Limb (tissue), 2 donors: Measurements from ENCODE around the gene PDSS2.
A peak's percentile ranks its signal among the peaks of the same experiment; 100 is the strongest.

ENCODE experiments used
- DNase-seq, 2 donors: peaks; one replicate each; pipeline ENCODE4 v3.0.0-alpha.2; 2016; ENCODE audit errors: extremely low spot score in 2 of 2

The PDSS2 gene, protein sequence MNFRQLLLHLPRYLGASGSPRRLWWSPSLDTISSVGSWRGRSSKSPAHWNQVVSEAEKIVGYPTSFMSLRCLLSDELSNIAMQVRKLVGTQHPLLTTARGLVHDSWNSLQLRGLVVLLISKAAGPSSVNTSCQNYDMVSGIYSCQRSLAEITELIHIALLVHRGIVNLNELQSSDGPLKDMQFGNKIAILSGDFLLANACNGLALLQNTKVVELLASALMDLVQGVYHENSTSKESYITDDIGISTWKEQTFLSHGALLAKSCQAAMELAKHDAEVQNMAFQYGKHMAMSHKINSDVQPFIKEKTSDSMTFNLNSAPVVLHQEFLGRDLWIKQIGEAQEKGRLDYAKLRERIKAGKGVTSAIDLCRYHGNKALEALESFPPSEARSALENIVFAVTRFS

DNA sequence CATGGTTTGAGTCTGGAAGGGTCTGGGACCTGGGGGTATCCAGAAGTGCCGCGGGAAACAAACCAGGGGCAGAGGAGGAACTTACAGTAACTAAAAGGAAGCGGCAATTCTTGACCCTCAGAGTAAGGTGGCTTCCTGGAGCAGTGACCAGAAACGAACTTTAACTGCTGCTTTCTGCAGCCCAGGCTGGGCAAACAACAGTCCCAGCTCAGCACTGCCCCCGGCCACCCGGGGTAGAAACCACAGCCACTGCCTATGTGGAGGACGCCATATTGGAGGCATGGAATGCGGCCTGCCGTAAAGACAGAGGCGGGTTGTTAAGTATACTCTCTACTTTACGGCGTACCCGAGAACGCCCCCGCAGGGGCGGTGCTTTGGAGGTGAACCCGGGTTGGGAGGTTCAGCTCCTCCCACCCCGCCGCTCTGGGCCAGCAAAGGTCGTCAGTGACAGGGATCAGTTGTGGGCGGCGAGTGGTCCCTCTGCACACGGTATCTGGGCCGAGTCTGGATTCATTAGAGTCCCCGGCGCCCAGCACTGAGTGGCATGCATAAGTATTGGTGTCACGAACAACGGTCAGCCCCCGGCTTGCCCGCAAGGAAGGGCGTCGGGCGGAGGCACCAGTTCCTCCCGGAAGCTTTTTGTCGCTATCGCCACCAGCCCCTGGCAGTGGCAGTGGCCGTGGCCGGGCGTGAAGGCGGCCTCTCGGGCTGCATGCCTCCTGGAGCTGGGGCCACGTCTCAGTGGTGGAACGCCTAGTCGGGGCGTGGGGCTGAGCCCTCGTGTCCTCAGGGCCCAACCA is at the start of gene PDSS2:
PDSS2 (minus strand) TSS at position 282 of the 800 bp plus-strand sequence; CDS start at position 3, 279 bp downstream.
- DNase-seq, result peak; percentile 95 to 98

- no peak for DNase-seq
These were observed 46.8 kb upstream of the PDSS2 start for GRCh38 chr6:107506145-107506544.

GRCh38 chr6:107504270-107505026 is 45.1 kb upstream of the PDSS2 start:
- no peak for DNase-seq

DNA sequence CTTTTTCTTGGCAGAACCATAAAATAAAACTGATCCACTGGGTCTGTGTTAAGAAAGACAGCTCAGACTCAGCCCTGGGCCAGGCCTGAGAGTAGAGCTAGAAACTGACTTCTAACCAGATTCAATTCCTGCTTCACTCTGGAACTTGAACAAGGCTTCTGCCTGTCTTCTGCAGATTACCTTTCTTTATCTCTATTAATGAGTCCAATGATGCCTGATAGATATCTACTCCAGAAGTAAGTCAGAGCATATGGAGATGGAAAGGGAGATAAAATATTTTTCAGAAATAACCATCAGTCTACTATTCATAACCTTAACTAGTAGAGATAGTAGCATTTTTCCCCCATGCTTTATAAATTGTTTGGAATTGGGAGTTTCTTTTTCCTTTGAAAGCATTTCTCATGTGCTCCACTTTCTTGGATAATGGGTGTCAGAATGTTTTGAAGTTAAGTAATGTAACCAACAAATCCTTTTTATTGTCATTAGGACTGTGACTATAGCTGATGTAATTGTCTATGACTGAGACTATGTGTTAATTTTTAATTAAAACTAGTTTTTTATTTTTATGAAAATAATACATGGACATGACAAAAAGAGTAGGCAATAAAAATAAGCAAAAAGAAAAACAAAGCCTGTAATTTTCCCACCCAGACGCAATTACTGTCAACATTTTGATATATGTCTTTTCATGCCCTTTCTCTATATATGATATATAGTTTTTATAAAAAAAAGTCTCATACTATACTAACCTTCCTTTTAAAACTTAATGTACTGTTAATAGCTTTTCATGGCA is 37.7 kb upstream of the PDSS2 start:
- no peak for DNase-seq

GRCh38 chr6:107495971-107496370 is 36.6 kb upstream of the PDSS2 start:
- DNase-seq, result peak; percentile 18 to 33

- peak; percentile 40 to 74 for DNase-seq
These were observed 35.9 kb upstream of the PDSS2 start for GRCh38 chr6:107495196-107495643.

GRCh38 chr6:107493158-107494057 is 34.0 kb upstream of the PDSS2 start:
- peak; percentile 47 to 51 for DNase-seq

DNA sequence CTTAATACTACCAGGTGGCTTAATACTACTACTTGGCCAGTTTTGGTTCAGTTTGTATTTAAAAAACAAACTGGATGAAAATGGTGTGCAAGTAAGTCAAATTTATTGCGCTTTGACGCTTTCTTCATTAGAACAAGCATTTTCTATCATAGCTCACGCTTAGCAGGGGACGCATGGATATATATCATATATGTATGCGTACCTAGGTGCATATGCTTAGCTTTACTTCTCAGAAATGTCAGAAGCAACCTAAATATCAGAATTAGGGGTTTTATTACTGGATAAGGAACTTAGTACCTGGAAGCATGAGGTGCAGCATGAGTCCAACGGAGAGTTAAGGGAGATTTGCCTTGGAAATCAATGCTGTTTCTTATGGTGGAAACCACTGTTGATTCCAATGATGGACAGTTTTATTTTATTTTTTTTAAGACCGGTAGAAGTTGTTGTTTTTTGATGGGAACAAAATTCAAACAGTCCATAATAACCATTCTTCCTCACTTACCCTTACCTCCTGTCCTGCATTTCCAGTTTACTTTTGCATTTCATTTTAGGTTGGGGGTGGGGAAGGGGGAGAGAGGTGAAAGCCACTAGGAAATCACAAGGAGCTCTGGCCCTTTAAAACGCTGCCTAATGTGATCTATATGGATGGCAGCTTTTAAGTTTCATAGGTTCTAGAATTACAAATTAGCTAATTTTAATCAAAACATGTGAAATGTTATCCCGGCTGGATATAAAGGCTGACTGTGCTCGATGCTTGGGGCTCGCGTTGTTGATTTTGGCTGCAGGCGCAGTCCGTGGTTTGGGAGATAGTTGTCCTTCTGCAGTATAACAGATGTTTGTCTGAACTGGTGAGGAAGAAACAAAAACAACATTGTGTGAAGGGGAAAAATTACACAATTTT is 32.6 kb upstream of the PDSS2 start:
- peak; percentile 25 to 42 for DNase-seq

- peak; percentile 72 to 86 for DNase-seq
These were observed 31.8 kb upstream of the PDSS2 start for GRCh38 chr6:107491138-107491609.

DNA sequence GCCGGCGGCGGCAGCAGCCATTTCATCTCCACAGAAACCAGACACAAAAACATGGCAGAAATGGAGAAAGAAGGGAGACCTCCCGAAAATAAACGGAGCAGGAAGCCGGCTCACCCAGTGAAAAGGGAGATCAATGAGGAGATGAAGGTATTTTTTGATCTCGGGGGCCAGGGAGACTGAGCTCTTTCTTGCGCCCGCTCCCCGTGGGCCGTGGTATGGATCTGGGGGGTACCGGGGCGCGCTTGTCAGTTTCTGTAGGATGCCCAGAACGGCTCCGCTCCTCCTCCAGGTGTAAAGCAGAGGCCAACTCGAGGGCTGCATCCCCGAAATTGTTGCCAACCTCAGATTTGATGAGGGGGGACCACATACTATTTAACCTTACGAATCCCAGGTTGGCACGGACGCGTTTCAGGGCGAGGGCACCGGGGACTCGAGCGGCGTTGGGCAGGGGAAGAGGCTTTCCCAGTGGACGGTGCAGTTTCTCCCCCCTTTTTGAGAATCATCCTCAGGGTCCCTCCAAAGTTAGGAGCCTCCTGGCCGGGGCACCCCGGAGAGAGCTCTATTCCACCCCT is 31.3 kb upstream of the PDSS2 start:
- DNase-seq, result no peak

GRCh38 chr6:107489636-107490565 is 30.5 kb upstream of the PDSS2 start, which contains the start of gene SOBP:
Gene SOBP, plus strand, starts transcription at chr6:107490117. Its CDS starts 500 bp downstream, at chr6:107490617.
- DNase-seq, result peak; percentile 89 to 92

GRCh38 chr6:107488875-107489635 is 29.7 kb upstream of the PDSS2 start:
- peak in 1 of 2 donors; percentile 78 for DNase-seq

- DNase-seq, result peak in 1 of 2 donors; percentile 32
These were observed 29.0 kb upstream of the PDSS2 start for GRCh38 chr6:107488174-107488874.

- no peak for DNase-seq
These were observed 25.8 kb upstream of the PDSS2 start for GRCh38 chr6:107485157-107485556.

- no peak for DNase-seq
These were observed 19.8 kb upstream of the PDSS2 start for GRCh38 chr6:107479089-107479690.
